Measurements from ENCODE around the gene SEM1.
A peak's percentile ranks its signal among the peaks of the same experiment; 100 is the strongest.
"Not testable (repeated sequence)": the region's sequence is repeated elsewhere in the genome, so short reads cannot be mapped to it uniquely, and the experiment has no call there.

The SEM1 gene

DNA sequence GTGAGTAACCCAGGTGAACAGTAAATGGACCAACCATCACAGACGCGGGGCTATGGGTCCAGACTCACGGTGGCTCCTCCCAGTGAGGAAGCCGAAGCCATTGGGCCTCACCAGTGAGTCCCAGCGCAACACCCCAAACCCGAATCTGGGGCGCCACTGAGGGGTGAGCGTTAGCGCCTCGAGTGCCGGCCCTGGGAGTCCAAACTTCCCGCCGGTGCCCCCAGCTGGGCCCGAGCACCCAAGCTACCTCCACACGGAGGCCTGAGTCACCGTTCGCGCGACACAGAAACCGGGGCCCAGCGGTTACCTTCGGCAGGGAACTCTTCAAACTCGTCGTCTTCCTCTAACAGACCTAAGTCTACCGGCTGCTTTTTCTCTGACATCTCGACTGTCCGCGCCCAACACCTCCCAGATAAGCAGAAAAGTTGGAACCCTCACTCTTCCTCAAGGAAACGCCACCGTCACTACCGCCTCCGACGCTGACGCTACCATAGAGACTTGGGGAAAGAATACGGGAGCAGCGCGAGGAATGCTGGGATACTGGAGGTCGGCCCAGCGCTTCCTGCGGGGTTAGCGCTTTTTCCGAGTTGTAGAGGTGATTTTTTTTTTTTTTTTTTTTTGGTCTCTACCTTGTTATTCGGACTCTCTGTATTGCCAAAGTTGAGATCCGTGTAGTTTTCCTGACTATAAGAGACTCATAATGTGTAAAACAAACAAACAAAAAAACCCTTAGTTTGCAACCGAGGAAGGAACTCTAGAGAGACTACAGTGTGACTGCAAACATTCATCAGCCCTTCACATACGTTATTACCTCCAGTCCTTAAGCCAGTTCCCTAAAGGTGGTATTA lies at the start of gene SEM1:
SEM1 (minus strand) TSS at position 466 of the 848 bp plus-strand sequence; CDS start at position 383, 83 bp downstream.
- peak; percentile 61 for DNase-seq

- not testable (repeated sequence) for DNase-seq
These were observed 48.2 kb upstream of the SEM1 start for GRCh38 chr7:96757880-96758279.

- DNase-seq: no peak
These were observed 37.8 kb upstream of the SEM1 start for GRCh38 chr7:96747418-96747940.

DNA sequence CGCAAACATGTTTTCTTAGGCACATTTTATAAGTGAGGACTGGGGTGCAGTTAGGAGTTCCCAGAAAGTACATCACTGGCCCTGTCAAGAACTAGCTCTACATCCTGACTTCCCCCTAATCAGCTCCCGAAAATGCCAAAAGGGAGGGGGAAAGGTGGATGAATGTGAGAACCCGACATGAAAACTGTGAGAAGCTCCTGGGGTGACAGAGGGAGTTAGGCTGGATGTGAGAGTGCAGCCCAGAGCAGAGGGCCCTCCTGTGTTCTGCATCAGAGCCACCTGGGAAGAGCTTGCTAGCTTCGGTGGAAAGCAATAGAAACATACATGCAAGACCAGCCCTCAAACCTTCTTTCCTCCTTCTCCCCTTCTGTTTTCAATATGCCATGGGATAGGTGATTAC lies 30.5 kb upstream of the SEM1 start:
- no peak for DNase-seq

GRCh38 chr7:96739609-96740008 lies 30.0 kb upstream of the SEM1 start:
- no peak for DNase-seq

- no peak for DNase-seq
These were observed 29.5 kb upstream of the SEM1 start for GRCh38 chr7:96739167-96739566.

- no peak for DNase-seq
These were observed 29.1 kb upstream of the SEM1 start for GRCh38 chr7:96738705-96739104.

GRCh38 chr7:96737545-96738050 lies 28.0 kb upstream of the SEM1 start:
- DNase-seq: no peak

DNA sequence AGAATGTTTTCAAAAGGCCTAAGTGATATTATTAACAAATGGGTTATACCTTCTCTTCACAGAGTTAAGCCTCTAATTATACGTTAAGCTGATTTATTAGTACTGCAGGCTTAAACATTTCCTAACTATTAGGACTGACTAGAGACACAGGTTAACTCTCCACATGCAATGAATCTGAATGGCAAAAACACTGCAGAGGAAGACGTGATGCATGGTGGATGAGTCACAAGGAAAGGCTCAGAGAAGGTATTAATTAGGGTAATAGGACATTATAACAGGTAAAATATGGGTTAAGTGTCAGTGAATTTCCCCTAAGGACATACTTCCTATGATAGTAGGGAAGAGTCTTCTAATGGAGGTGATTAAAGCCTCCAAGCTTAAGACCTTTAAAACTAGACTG lies 24.7 kb upstream of the SEM1 start:
- DNase-seq: no peak

DNA sequence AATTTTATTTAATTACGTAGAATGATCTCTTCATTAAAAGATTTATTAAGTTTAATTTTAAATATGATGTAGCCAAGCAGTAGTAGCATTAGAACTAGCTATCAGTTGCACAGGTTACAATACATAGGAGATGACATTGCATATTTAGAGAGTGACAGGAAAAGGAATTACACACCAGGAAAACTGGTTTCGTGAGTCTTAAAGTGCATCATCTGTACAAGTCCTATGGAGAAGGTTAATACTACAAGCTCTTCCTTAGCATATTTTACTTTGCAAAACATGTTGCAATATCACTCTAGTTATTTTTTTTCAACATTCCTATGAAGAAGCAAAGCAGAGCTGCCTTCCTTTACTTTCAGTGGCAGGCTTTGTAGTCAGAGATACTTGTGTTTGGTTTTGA lies 20.2 kb upstream of the SEM1 start:
- no peak for DNase-seq

- DNase-seq: no peak
These were observed 18.5 kb upstream of the SEM1 start for GRCh38 chr7:96728139-96728538.

- DNase-seq: no peak
These were observed 18.0 kb upstream of the SEM1 start for GRCh38 chr7:96727534-96728088.

GRCh38 chr7:96723622-96724021 lies 14.0 kb upstream of the SEM1 start:
- no peak for DNase-seq

GRCh38 chr7:96722928-96723327 lies 13.3 kb upstream of the SEM1 start:
- not testable (repeated sequence) for DNase-seq

GRCh38 chr7:96720843-96721242 lies 11.2 kb upstream of the SEM1 start:
- DNase-seq: no peak

GRCh38 chr7:96719164-96719563 lies 9.5 kb upstream of the SEM1 start:
- no peak for DNase-seq

DNA sequence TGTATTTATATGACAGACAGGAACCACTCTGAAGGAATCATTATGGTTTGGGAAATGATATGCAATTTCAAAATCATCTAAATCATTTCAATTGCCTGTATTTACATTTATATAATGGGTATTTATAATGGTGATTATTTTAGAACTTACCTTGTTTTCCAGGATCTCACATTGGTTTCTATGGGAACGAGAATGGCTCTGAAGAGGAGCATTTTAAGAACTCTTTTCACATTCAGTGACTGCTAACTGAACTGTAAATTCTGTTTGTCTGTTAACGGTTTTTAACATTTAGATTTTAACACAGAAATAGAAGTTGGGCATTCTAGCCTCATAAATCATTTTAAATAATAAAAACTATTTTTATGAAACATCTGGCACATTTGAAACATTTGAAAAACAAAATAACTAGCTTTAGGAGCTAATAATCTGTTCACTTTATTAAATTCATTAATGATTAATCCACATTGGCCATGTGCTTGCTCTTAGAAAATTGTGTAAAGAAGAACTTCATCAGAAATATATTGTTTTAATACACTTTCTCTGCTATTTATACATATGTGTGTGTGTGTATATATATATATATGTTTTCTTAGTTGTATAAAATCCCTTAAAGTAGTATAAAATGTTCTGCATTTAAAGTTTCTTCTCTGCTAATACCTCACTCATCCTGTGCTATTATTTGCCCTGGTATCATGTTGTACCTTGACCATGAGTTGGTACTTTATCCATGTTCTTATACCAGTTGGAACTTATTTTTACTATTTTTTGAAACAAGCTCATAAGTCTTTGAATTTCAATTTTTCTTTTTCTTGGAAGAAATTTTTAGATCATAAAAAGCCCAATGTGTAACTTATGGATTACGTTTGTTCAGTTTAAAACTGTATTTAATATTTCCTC lies 8.7 kb upstream of the SEM1 start:
- DNase-seq: no peak

- DNase-seq: no peak
These were observed 3.4 kb upstream of the SEM1 start for GRCh38 chr7:96713037-96713436.

DNA sequence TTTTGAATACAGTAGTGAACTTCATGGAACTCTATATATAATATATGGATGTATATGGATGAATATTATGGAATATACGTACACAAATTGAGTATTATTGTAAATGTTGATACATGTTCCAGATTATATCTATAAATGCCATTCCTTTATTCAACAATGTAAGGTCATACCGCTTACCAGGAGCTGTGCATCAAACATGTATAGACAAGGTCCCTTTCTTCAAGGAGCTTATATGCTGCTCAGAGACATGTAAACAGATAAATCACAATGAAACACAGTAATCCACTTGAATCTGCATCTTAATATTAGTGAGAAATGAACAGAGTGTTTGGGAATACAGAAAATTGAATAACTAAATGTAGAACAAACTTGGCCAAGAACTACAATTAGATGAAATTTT lies 898 bp upstream of the SEM1 start:
- DNase-seq: no peak

GRCh38 chr7:96708872-96709271 lies 774 bp downstream of the SEM1 start:
- DNase-seq: no peak

DNA sequence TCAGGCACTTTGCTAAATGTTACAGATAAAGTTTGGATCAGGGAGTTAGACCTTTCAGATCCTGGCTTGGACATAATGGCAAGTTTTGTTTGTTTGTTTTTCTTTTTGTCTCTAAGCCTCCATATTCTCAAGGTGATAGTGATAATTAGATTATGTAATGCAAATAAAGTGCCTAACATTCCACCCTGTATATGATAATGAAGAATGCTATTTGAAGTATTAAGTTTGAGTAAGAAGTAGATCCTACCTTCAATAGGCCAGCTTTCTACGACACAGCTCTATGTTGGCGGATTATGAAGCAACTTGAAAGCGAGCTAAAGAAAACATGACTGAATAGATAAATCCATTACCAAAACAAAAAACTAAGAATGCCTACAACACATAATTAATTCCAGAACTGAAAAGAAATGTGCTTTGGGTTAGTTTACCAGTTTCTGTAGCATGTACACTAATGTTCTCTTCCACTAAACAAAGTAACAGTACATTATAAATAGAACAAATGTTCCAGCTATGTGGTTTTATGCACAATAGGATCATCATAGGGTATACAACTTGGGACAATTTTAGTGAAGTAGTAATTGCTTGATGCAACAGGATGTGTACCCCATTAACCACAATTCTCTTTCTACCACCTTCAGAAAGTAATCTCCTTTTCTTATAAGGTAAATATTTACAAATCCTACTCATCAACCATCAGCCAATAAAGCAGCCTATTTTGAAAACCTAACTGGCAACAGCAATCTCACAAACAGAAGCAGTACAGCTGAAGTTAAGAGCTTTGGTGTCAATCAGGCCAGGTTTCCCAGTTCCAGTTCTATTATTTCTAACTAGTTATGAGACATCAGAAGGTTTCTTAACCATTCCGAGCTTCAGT lies 1.5 kb downstream of the SEM1 start:
- no peak for DNase-seq

GRCh38 chr7:96701258-96701657 lies 8.4 kb downstream of the SEM1 start:
- DNase-seq: no peak
